Left ventricle myocardium inferior (tissue), 1 donor: ENCODE results near the gene SLC9A6. TPM values are rescaled to one million over a fixed set of nuclear protein-coding genes. Genes with fewer than 3 reads are reported as not detected.
"Not testable (repeated sequence)": the region's sequence is repeated elsewhere in the genome, so short reads cannot be mapped to it uniquely, and the experiment has no call there.

ENCODE experiments used
- DNase-seq: peaks from one replicate; pipeline ENCODE4 v3.0.0-alpha.2; 2020
- H3K27ac ChIP-seq: fragments of 200-600 bp; replicated peaks from 2 replicates; pipeline ENCODE4 v1.8.0; 2021
- H3K27me3 ChIP-seq: fragments of 200-600 bp; 2 replicates; pipeline ENCODE4 v1.8.0; 2021; ENCODE audit warnings: low read depth
- H3K36me3 ChIP-seq: fragments of 200-600 bp; 2 replicates; pipeline ENCODE4 v1.8.0; 2021
- H3K4me1 ChIP-seq: fragments of 200-600 bp; 2 replicates; pipeline ENCODE4 v1.8.0; 2021
- H3K4me3 ChIP-seq: fragments of 200-600 bp; 2 replicates; pipeline ENCODE4 v1.8.0; 2021; ENCODE audit warnings: mild to moderate bottlenecking, moderate library complexity
- H3K9me3 ChIP-seq: fragments of 200-600 bp; replicated peaks from 2 replicates; pipeline ENCODE4 v1.8.0; 2021
- intact Hi-C: fragments of 100-400 bp; cut with micrococcal nuclease; formaldehyde crosslinking; loops from one replicate; pipeline ENCODE4 v1.11.0; 2022
- total RNA-seq: library from RNA; stranded (reverse); fragmentation: NEBNext Ultra II Directional; extraction: Animal tissue kit (Norgen Biotek cat#: 25700); gene quantifications from one replicate; pipeline ENCODE4 v1.2.1, GENCODE V29; 2021
- TF ChIP-seq, protein P1 (sequence below): fragments of 200-600 bp; IDR thresholded peaks from 2 replicates; pipeline ENCODE4 v1.8.0; 2021; ENCODE audit warnings: antibody characterized with exemption, mild to moderate bottlenecking, borderline replicate concordance
- donor health status: DM: no; HTN: yes; CAD: no; lungs with severe emphysema.

The SLC9A6 gene
- total RNA-seq, 1 donor from 2014 or later: 15.6 TPM

DNA sequence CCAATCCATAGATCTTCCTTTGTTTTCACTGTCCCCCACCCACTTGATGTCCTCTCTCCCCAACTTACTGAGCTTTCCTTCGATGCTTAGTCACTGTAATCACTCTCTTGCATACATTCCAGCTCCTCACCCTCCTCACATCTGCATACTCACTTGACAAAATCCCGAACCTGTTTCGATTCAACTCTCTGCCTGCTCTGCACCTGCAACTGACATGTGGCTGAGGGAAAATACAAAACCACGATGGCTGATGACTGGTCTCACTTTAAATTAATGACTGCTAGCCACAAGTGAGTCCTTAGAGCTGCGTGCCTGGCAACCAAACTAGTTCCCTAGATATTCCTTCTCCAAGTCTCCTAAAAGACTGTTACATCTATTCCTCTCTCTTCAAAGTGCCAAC is 91.7 kb downstream of the SLC9A6 start:
- H3K27ac ChIP-seq: no peak overlapping the region
- no peak for DNase-seq
- no peaks in the 10 kb centered on the region for H3K36me3 ChIP-seq
- H3K4me3 ChIP-seq: no peak overlapping the region
- H3K9me3 ChIP-seq: no peaks in the 10 kb centered on the region
- TF ChIP-seq, protein P1, sequence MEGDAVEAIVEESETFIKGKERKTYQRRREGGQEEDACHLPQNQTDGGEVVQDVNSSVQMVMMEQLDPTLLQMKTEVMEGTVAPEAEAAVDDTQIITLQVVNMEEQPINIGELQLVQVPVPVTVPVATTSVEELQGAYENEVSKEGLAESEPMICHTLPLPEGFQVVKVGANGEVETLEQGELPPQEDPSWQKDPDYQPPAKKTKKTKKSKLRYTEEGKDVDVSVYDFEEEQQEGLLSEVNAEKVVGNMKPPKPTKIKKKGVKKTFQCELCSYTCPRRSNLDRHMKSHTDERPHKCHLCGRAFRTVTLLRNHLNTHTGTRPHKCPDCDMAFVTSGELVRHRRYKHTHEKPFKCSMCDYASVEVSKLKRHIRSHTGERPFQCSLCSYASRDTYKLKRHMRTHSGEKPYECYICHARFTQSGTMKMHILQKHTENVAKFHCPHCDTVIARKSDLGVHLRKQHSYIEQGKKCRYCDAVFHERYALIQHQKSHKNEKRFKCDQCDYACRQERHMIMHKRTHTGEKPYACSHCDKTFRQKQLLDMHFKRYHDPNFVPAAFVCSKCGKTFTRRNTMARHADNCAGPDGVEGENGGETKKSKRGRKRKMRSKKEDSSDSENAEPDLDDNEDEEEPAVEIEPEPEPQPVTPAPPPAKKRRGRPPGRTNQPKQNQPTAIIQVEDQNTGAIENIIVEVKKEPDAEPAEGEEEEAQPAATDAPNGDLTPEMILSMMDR: no peak
- intact Hi-C loops: no loop called here
- H3K4me1 ChIP-seq: no peaks in the 10 kb centered on the region
- no peaks in the 10 kb centered on the region for H3K27me3 ChIP-seq

DNA sequence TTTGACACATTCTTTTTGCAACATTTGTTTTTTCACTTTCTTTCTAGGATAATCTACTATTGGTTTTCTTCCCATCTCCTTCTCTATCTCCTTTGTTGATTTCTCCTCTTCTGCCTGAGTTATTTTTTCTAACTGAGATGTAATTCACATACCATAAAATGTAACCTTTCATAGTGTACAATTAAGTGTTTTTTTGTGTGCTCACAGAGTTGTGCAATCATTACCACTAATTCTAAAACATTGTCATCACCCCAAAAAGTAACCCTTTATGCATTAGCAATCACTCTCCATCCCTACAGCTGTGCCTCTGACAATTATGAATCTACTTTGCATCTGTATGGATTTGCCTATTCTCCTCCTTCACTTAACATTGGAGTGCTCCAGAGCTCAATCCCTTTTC is 95.5 kb downstream of the SLC9A6 start:
- intact Hi-C loops: no loop called here
- no peak overlapping the region for H3K27ac ChIP-seq
- no peak overlapping the region for H3K4me3 ChIP-seq
- TF ChIP-seq, protein P1: no peak
- H3K27me3 ChIP-seq: no peaks in the 10 kb centered on the region
- H3K4me1 ChIP-seq: no peaks in the 10 kb centered on the region
- H3K36me3 ChIP-seq: no peaks in the 10 kb centered on the region
- DNase-seq: no peak
- H3K9me3 ChIP-seq: no peaks in the 10 kb centered on the region

DNA sequence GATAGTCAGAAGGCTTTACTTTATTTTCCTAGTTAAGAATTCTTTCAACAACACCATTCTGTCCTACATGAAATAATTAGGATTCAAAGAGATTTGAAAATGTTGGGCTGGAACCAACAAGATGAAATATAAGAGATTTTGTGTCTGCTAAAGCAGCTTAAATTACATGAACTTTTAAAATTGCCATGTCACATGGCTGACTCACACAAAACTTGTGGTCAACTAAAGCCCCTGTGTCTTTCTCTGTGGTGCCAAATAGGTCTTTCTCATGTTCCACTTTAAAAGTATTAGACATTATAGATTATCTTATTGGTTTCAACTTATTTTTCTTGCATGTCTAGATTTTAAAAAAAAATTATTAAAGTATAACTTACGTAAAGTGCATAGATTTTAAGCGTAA is 101.3 kb downstream of the SLC9A6 start:
- TF ChIP-seq, protein P1: no peak
- no peaks in the 10 kb centered on the region for H3K9me3 ChIP-seq
- H3K4me1 ChIP-seq: no peaks in the 10 kb centered on the region
- H3K27me3 ChIP-seq: no peaks in the 10 kb centered on the region
- intact Hi-C loops: no loop called here
- H3K4me3 ChIP-seq: no peak overlapping the region
- no peaks in the 10 kb centered on the region for H3K36me3 ChIP-seq
- no peak for DNase-seq
- H3K27ac ChIP-seq: no peak overlapping the region

DNA sequence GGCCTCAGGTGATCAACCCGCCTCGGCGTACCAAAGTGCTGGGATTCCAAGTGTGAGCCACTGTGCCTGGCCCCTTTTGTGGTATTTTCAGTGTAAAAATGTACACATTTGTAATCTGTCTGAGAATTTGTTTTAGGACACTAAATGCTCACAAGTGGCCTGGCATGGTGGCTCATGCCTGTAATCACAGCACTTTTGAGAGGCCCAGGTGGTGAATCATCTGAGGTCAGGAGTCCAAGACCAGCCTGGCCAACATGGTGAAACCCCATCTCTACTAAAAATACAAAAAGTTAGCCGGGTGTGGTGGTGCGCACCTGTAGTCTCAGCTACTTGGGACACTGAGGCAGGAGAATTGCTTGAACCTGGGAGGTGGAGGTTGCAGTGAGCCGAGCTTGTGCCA is 106.7 kb downstream of the SLC9A6 start:
- H3K36me3 ChIP-seq, H3K4me1 ChIP-seq, H3K9me3 ChIP-seq, intact Hi-C loops, H3K27ac ChIP-seq, DNase-seq, H3K27me3 ChIP-seq, H3K4me3 ChIP-seq: not testable (repeated sequence)

DNA sequence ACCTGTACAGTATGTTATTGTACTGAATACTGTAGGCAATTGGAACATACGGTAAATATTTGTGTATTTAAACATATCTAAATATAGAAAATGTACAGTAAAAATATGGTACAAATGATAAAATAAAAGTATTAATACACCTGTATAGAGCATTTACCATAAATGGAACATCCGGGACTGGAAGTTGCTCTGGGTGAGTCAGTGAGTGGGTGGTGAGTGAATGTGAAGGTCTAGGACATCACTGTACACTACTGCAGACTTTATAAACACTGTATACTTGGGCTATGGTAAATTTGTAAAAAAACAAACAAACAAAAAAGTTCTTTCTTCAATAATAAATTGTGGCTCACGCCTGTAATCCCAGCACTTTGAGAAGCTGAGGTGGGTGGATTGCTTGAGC is 109.7 kb downstream of the SLC9A6 start:
- Histone ChIP-seq H3K9me3 (no peaks in the 10 kb centered on the region), H3K4me3 (no peak overlapping the region), H3K36me3 (no peaks in the 10 kb centered on the region), H3K27ac (no peak overlapping the region), H3K4me1 (no peaks in the 10 kb centered on the region), H3K27me3 (no peaks in the 10 kb centered on the region)
- no peak for DNase-seq
- intact Hi-C loops: no loop called here
- TF ChIP-seq, protein P1: no peak

Other genes starting within 250 kb of the SLC9A6 start
- not detected for gene CT45A3, start 217.2 kb upstream of the SLC9A6 start, total RNA-seq
- not detected for gene CT45A5, start 199.9 kb upstream of the SLC9A6 start, total RNA-seq
- not detected for gene CT45A6, start 182.6 kb upstream of the SLC9A6 start, total RNA-seq
- gene CT45A2, start 165.4 kb upstream of the SLC9A6 start, total RNA-seq: not detected
- gene CT45A7, start 148.2 kb upstream of the SLC9A6 start, total RNA-seq: not detected
- not detected for gene CT45A8, start 130.9 kb upstream of the SLC9A6 start, total RNA-seq
- not detected for gene CT45A9, start 113.6 kb upstream of the SLC9A6 start, total RNA-seq
- not detected for gene CT45A10, start 92.0 kb upstream of the SLC9A6 start, total RNA-seq
- not detected for gene SAGE1, start 91.7 kb upstream of the SLC9A6 start, total RNA-seq
- gene MMGT1, start 11.4 kb upstream of the SLC9A6 start, total RNA-seq: 25.3 TPM
- 1,867 TPM for gene FHL1, start 162.1 kb downstream of the SLC9A6 start, total RNA-seq